Natural killer cell (primary cell): Measurements from ENCODE around the gene TSHZ3. TPM values are rescaled to one million over a fixed set of nuclear protein-coding genes. Genes with fewer than 3 reads are reported as not detected.

Experiments
- ATAC-seq, 3 donors: fragments of 150-1000 bp in 2 of 3; fragments of 200-7000 bp in 1 of 3; cut with Tn5 transposase; 1 replicate in 1 of 3; 2 replicates in 2 of 3; pipeline ENCODE4 v1.10.0; 2021; ENCODE audit warnings: mild to moderate bottlenecking in 2 of 3, moderate library complexity in 2 of 3
- DNase-seq, 2 donors: peaks; one replicate each; pipeline versions ENCODE4 v3.0.0 to v3.0.0-alpha.2; 2013 to 2021; ENCODE audit warnings: mixed read lengths in 1 of 2
- H3K27ac ChIP-seq: one replicate; pipeline ENCODE4 v1.5.1; 2013; ENCODE audit warnings: mild to moderate bottlenecking, low read length
- H3K27me3 ChIP-seq: one replicate; pipeline ENCODE4 v1.6.1; 2013; ENCODE audit warnings: low read length; ENCODE audit not compliant: control insufficient read depth, insufficient read depth
- H3K36me3 ChIP-seq: one replicate; pipeline ENCODE4 v1.6.1; 2013; ENCODE audit warnings: low read length; ENCODE audit not compliant: control insufficient read depth, insufficient read depth
- H3K4me1 ChIP-seq: one replicate; pipeline ENCODE4 v1.6.1; 2013; ENCODE audit warnings: low read length; ENCODE audit not compliant: control insufficient read depth, insufficient read depth
- H3K4me3 ChIP-seq: one replicate; pipeline ENCODE4 v1.5.1; 2013; ENCODE audit warnings: low read length
- H3K9me3 ChIP-seq: one replicate; pipeline ENCODE4 v1.6.1; 2013; ENCODE audit warnings: low read length; ENCODE audit not compliant: control insufficient read depth, insufficient read depth
- H3K27ac Mint-ChIP-seq, 2 donors: one replicate each; pipeline ENCODE4 v1.8.0; 2022; ENCODE audit warnings: mild to moderate bottlenecking in 2 of 2, mixed read lengths in 2 of 2, moderate library complexity in 1 of 2
- H3K27me3 Mint-ChIP-seq, 2 donors: one replicate each; pipeline ENCODE4 v1.8.0; 2022; ENCODE audit warnings: low read depth in 2 of 2, mixed read lengths in 2 of 2
- H3K36me3 Mint-ChIP-seq: one replicate; pipeline ENCODE4 v1.8.0; 2022; ENCODE audit warnings: mixed read lengths
- H3K4me1 Mint-ChIP-seq, 2 donors: one replicate each; pipeline ENCODE4 v1.8.0; 2022; ENCODE audit warnings: mixed read lengths in 2 of 2
- H3K4me3 Mint-ChIP-seq: one replicate; pipeline ENCODE4 v1.8.0; 2022; ENCODE audit warnings: mild to moderate bottlenecking, moderate library complexity, mixed read lengths
- H3K9me3 Mint-ChIP-seq, 2 donors: one replicate each; pipeline ENCODE4 v1.8.0; 2022; ENCODE audit warnings: mixed read lengths in 2 of 2
- CTCF ChIP-seq: fragments of 200-600 bp; IDR thresholded peaks from one replicate; pipeline ENCODE4 v1.8.0; 2022; ENCODE audit warnings: antibody characterized with exemption
- WGBS: methylation state at CpG from one replicate; pipeline ENCODE4 v1.1.7; 2013; ENCODE audit warnings: missing lambda C conversion rate; ENCODE audit not compliant: insufficient coverage; 5-methylcytosine and 5-hydroxymethylcytosine counted together
- intact Hi-C: fragments of 100-400 bp; cut with micrococcal nuclease; formaldehyde crosslinking; loops from one replicate; pipeline ENCODE4 v1.14.2; 2022
- total RNA-seq, 4 donors: library from RNA; stranded (reverse); fragments of 120-200 nt in 1 of 4; gene quantifications; one replicate each; pipeline versions ENCODE4 v1.2.3 to v1.2.4, GENCODE V29; 2013 to 2022

TSHZ3 gene
- total RNA-seq, 3 donors from 2014 or later (not counting 1 experiment from before 2014, with no cell fraction given) = 5.3 to 8.1 (median 6.2) TPM

- Mint-ChIP-seq H3K36me3 (no peaks in the 10 kb centered on the region), H3K9me3 (no peaks in the 10 kb centered on the region), H3K27ac (no peak overlapping the region), H3K4me3 (no peak overlapping the region), H3K27me3 (peaks cover 28 to 34% of the 10 kb centered on the region in 2 donors), H3K4me1 (peaks cover 31 to 32% of the 10 kb centered on the region in 2 donors)
- Histone ChIP-seq H3K27ac (no peak overlapping the region), H3K9me3 (no peaks in the 10 kb centered on the region), H3K4me3 (no peak overlapping the region), H3K27me3 (peaks cover 9% of the 10 kb centered on the region), H3K36me3 (no peaks in the 10 kb centered on the region), H3K4me1 (peaks cover 21% of the 10 kb centered on the region)
- WGBS = 91% methylated on average over 6 of the region's 6 CpGs
- ATAC-seq = no peak
- TF ChIP-seq CTCF = no peak
- no peak for DNase-seq
- intact Hi-C loops = no loop called here
These were observed 13.5 kb downstream of the TSHZ3 start for GRCh38 chr19:31335716-31336115.

GRCh38 chr19:31334849-31335624, 14.2 kb downstream of the TSHZ3 start:
- Histone ChIP-seq H3K27me3 (peaks cover 9% of the 10 kb centered on the region), H3K4me1 (peaks cover 17% of the 10 kb centered on the region), H3K9me3 (no peaks in the 10 kb centered on the region), H3K4me3 (no peak overlapping the region), H3K36me3 (no peaks in the 10 kb centered on the region), H3K27ac (no peak overlapping the region)
- H3K9me3 Mint-ChIP-seq = no peaks in the 10 kb centered on the region
- H3K4me1 Mint-ChIP-seq = peaks cover 24 to 25% of the 10 kb centered on the region in 2 donors
- no peak overlapping the region for H3K27ac Mint-ChIP-seq
- no peak for ATAC-seq
- no peak for TF ChIP-seq CTCF
- no peak for DNase-seq
- peaks cover 28 to 34% of the 10 kb centered on the region in 2 donors for H3K27me3 Mint-ChIP-seq
- intact Hi-C loops = no loop called here
- H3K36me3 Mint-ChIP-seq = no peaks in the 10 kb centered on the region
- 93% methylated on average over 12 of the region's 12 CpGs for WGBS
- H3K4me3 Mint-ChIP-seq = no peak overlapping the region

GRCh38 chr19:31334101-31334848, 15.0 kb downstream of the TSHZ3 start:
- no peak for TF ChIP-seq CTCF
- DNase-seq (no peak), ATAC-seq (no peak)
- Mint-ChIP-seq H3K36me3 (no peaks in the 10 kb centered on the region), H3K9me3 (no peaks in the 10 kb centered on the region), H3K4me1 (peaks cover 22 to 24% of the 10 kb centered on the region in 2 donors), H3K4me3 (no peak overlapping the region), H3K27ac (no peak overlapping the region), H3K27me3 (peaks cover 25 to 34% of the 10 kb centered on the region in 2 donors)
- no peak overlapping the region for H3K27ac ChIP-seq
- peaks cover 9% of the 10 kb centered on the region for H3K4me1 ChIP-seq
- no peak overlapping the region for H3K4me3 ChIP-seq
- no peaks in the 10 kb centered on the region for H3K9me3 ChIP-seq
- peaks cover 6% of the 10 kb centered on the region for H3K27me3 ChIP-seq
- intact Hi-C loops = no loop called here
- 98% methylated on average over 6 of the region's 7 CpGs for WGBS
- no peaks in the 10 kb centered on the region for H3K36me3 ChIP-seq
